ENCODE data around the gene NEBL. TPM values are rescaled to one million over a fixed set of nuclear protein-coding genes. Genes with fewer than 3 reads are reported as not detected.

Gene NEBL
- total RNA-seq, 1 experiment from 2014 or later, result 16.6 TPM

GRCh38 chr10:20841419-20841818 is 55.7 kb downstream of the NEBL start:
- H3K9ac ChIP-seq (ENCODE audit: low read length), result no peak overlapping the region
- H3K4me2 ChIP-seq (ENCODE audit: low read length), result no peak overlapping the region
- no peaks in the 10 kb centered on the region for H3K79me2 ChIP-seq (ENCODE audit: insufficient read depth, low read length)
- no TSS peak for BruUV-seq (replicated peaks)
- ATAC-seq (no peak), DNase-seq (ENCODE audit: low read depth, low spot score) (no peak)
- no peak overlapping the region for H3K27ac ChIP-seq (ENCODE audit: low read depth, low read length)
- H2AFZ ChIP-seq (ENCODE audit: low read depth, low read length, poor library complexity, severe bottlenecking), result no peak overlapping the region
- ChIA-PET CTCF (no interaction called here), RAD21 (ENCODE audit: low non-redundant PET in 1 of 2, low total read pairs in 2 of 2, uncharacterized antibody in 2 of 2, unreplicated experiment in 2 of 2) (no interaction called here), POLR2A (no interaction called here)
- H3K27me3 ChIP-seq (ENCODE audit: insufficient read depth, low read length), result no peaks in the 10 kb centered on the region
- H3K4me1 ChIP-seq (ENCODE audit: control insufficient read depth in 1 of 2, insufficient read depth in 2 of 2, low read length in 2 of 2), result no peaks in the 10 kb centered on the region
- no peaks in the 10 kb centered on the region for H3K36me3 ChIP-seq (ENCODE audit: control insufficient read depth in 1 of 2, insufficient read depth in 2 of 2, low read length in 2 of 2)
- TF ChIP-seq EZH2phosphoT487 (IDR thresholded peaks at IDR 0.05; ENCODE audit: borderline replicate concordance) (no peak), TCF7L2 (IDR thresholded peaks at IDR 0.05; ENCODE audit: borderline replicate concordance, extremely low read depth, insufficient read depth, insufficient read length) (no peak), SIN3A (IDR thresholded peaks at IDR 0.05; ENCODE audit: low read depth) (no peak), ZBTB33 (IDR thresholded peaks at IDR 0.05; ENCODE audit: extremely low read depth, insufficient replicate concordance, low read length) (no peak), ZFX (IDR thresholded peaks at IDR 0.05) (no peak), POLR2AphosphoS5 (IDR thresholded peaks at IDR 0.05; ENCODE audit: low read depth, low read length) (no peak), ATF3 (IDR thresholded peaks at IDR 0.05) (no peak), CEBPB (IDR thresholded peaks at IDR 0.05; ENCODE audit: low read depth) (no peak), JUND (IDR thresholded peaks at IDR 0.05) (no peak), EZH2 (IDR thresholded peaks at IDR 0.05) (no peak), FOSL1 (IDR thresholded peaks at IDR 0.05; ENCODE audit: low read depth) (no peak)
- TF ChIP-seq, protein P1, sequence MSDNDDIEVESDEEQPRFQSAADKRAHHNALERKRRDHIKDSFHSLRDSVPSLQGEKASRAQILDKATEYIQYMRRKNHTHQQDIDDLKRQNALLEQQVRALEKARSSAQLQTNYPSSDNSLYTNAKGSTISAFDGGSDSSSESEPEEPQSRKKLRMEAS (IDR thresholded peaks at IDR 0.05), result no peak
- no peaks in the 10 kb centered on the region for H3K9me2 ChIP-seq (ENCODE audit: insufficient read depth)
- no peaks in the 10 kb centered on the region for H3K9me3 ChIP-seq (ENCODE audit: control insufficient read depth in 1 of 2, insufficient read depth in 1 of 2, low read depth in 1 of 2, low read length in 2 of 2)
- no peak overlapping the region for H3K4me3 ChIP-seq (replicated peaks in 1 of 2; ENCODE audit: low read depth in 1 of 2, low read length in 2 of 2)
- intact Hi-C loops (cut with micrococcal nuclease), result no loop called here
- H4K20me1 ChIP-seq (ENCODE audit: insufficient read depth), result no peaks in the 10 kb centered on the region

Measured in HCT116 (cell line).